Measurements from ENCODE around the gene GUK1.

DNA sequence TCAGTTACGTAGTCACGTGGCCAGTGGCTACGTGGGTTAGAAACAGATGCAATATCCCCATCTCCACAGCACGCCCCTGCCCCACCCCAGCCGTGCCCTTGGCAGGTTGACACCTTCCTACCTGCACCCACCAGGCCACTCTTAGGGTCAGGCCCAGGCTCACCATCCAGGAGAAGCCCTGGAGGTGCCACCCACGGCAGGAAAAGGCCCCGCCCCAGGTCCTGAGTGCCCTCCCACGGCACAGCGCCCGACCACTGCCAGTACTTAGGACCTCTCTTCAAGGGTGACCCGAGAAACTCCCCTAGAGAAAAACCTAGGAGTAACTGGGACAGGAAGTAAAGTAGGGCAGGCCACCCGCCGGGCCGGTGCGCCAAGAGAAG is 38.5 kb upstream of the GUK1 start:
- TF ChIP-seq, protein P1, sequence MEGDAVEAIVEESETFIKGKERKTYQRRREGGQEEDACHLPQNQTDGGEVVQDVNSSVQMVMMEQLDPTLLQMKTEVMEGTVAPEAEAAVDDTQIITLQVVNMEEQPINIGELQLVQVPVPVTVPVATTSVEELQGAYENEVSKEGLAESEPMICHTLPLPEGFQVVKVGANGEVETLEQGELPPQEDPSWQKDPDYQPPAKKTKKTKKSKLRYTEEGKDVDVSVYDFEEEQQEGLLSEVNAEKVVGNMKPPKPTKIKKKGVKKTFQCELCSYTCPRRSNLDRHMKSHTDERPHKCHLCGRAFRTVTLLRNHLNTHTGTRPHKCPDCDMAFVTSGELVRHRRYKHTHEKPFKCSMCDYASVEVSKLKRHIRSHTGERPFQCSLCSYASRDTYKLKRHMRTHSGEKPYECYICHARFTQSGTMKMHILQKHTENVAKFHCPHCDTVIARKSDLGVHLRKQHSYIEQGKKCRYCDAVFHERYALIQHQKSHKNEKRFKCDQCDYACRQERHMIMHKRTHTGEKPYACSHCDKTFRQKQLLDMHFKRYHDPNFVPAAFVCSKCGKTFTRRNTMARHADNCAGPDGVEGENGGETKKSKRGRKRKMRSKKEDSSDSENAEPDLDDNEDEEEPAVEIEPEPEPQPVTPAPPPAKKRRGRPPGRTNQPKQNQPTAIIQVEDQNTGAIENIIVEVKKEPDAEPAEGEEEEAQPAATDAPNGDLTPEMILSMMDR (IDR thresholded peaks at IDR 0.05; ENCODE audit: control extremely low read depth in 1 of 3, insufficient read depth in 1 of 3, low read depth in 1 of 3, low read length in 3 of 3), result no peak
- TF ChIP-seq RAD21 (IDR thresholded peaks at IDR 0.05 in 1 of 2, conservative IDR thresholded peaks at IDR 0.05 in 1 of 2; ENCODE audit: low read depth in 2 of 2, low read length in 2 of 2), result no peak
